ENCODE data around the gene KHDC1L. TPM values are rescaled to one million over a fixed set of nuclear protein-coding genes. Genes with fewer than 3 reads are reported as not detected.
"Not testable (repeated sequence)": the region's sequence is repeated elsewhere in the genome, so short reads cannot be mapped to it uniquely, and the experiment has no call there.

The KHDC1L gene
- total RNA-seq, 1 donor from 2014 or later, result 0.75 TPM

DNA sequence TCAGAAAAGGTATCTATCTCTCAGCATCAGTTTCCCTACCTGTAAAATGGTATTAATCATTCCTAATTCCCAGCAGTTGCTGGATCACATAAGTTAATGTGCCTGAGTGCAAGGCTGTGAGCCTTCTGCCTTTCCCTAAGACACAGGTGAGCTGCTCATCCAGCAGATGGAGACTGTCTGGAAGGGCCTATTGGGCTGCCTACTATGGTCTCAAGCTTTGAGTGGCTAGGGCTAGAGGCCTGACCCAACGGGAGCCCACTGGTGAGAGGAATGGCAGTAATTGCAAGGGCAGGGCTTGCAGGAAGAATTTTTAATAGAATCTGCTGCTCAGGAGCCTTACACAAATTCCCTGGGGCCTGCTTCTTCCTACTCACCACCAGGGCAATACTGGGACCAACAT is 33.4 kb upstream of the KHDC1L start:
- Mint-ChIP-seq H3K27me3 (no peaks in the 10 kb centered on the region), H3K4me1 (ENCODE audit: unreplicated experiment) (peaks cover 10% of the 10 kb centered on the region), H3K4me3 (no peak overlapping the region), H3K9me3 (no peaks in the 10 kb centered on the region), H3K36me3 (no peaks in the 10 kb centered on the region), H3K27ac (no peak overlapping the region)
- TF ChIP-seq, protein P1, sequence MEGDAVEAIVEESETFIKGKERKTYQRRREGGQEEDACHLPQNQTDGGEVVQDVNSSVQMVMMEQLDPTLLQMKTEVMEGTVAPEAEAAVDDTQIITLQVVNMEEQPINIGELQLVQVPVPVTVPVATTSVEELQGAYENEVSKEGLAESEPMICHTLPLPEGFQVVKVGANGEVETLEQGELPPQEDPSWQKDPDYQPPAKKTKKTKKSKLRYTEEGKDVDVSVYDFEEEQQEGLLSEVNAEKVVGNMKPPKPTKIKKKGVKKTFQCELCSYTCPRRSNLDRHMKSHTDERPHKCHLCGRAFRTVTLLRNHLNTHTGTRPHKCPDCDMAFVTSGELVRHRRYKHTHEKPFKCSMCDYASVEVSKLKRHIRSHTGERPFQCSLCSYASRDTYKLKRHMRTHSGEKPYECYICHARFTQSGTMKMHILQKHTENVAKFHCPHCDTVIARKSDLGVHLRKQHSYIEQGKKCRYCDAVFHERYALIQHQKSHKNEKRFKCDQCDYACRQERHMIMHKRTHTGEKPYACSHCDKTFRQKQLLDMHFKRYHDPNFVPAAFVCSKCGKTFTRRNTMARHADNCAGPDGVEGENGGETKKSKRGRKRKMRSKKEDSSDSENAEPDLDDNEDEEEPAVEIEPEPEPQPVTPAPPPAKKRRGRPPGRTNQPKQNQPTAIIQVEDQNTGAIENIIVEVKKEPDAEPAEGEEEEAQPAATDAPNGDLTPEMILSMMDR (conservative IDR thresholded peaks at IDR 0.05), result no peak
- no peak for DNase-seq (ENCODE audit: extremely low spot score, unreplicated experiment)

DNA sequence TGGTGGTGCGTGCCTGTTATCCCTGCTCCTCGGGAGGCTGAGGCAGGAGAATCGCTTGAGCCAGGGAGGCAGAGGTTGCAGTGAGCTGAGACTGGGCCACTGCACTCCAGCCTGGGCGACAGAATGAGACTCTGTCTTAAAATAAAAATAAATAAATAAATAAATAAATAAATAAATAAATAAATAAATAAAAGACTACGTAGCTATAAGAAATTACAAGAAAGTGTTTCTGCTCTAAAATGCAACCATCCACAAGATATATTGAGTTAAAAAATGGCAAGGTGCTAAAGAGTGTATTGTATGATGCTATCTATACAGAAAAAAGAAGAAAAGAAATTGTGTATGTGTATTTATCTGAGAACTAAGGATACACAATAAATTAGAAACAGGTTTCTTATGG is 29.0 kb upstream of the KHDC1L start:
- H3K9me3 Mint-ChIP-seq, H3K27ac Mint-ChIP-seq, H3K27me3 Mint-ChIP-seq: not testable (repeated sequence)

DNA sequence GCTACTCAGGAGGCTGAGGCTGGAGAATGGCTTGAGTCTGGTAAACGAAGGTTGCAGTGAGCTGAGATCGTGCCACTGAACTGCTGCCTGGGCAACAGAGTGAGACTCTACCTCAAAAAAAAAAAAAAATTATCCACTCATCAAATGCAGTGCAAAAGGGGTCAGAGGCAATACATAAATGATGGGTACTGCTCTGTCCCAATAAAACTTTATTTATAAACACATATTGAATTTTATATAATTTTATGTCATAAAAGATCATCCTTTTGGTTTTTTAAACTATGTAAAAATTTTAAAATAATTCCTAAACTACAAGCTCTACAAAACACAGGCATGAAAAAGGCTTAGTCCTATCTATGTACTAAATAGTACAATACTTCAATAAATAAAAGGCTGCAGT is 27.4 kb upstream of the KHDC1L start:
- no peak for DNase-seq (ENCODE audit: extremely low spot score, unreplicated experiment)
- H3K27me3 Mint-ChIP-seq, result no peaks in the 10 kb centered on the region
- TF ChIP-seq, protein P1 (conservative IDR thresholded peaks at IDR 0.05), result no peak
- H3K9me3 Mint-ChIP-seq, result no peaks in the 10 kb centered on the region
- no peaks in the 10 kb centered on the region for H3K4me1 Mint-ChIP-seq (ENCODE audit: unreplicated experiment)
- no peaks in the 10 kb centered on the region for H3K36me3 Mint-ChIP-seq
- H3K4me3 Mint-ChIP-seq, result no peak overlapping the region
- H3K27ac Mint-ChIP-seq, result no peak overlapping the region

More for the DNA sequence above, 29.0 kb upstream of the KHDC1L start:
- not testable (repeated sequence) for H3K4me1 Mint-ChIP-seq (ENCODE audit: unreplicated experiment); H3K36me3 Mint-ChIP-seq; DNase-seq (ENCODE audit: extremely low spot score, unreplicated experiment); H3K4me3 Mint-ChIP-seq

DNA sequence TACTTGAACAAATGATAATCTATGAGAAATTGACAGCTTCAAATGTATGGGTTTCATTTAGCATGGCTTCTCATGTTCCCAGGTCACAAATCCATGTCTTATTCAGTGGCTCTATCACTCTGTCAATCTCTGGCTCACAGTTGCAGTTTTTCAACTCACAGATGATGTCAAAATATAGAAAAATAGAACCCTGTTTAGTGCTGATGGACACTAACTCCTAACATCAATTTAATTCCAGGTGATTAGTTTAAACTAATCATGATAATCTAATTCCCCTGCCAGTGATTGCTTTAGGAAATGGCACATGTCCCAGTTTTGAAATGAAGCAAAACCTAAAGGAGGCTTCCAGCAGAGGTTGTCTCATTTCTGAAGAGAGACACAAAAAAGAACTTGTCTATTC is 24.7 kb upstream of the KHDC1L start:
- Mint-ChIP-seq H3K4me1 (ENCODE audit: unreplicated experiment) (no peaks in the 10 kb centered on the region), H3K27ac (no peak overlapping the region), H3K4me3 (no peak overlapping the region), H3K36me3 (no peaks in the 10 kb centered on the region), H3K9me3 (no peaks in the 10 kb centered on the region), H3K27me3 (no peaks in the 10 kb centered on the region)
- no peak for DNase-seq (ENCODE audit: extremely low spot score, unreplicated experiment)
- TF ChIP-seq, protein P1 (conservative IDR thresholded peaks at IDR 0.05), result no peak

DNA sequence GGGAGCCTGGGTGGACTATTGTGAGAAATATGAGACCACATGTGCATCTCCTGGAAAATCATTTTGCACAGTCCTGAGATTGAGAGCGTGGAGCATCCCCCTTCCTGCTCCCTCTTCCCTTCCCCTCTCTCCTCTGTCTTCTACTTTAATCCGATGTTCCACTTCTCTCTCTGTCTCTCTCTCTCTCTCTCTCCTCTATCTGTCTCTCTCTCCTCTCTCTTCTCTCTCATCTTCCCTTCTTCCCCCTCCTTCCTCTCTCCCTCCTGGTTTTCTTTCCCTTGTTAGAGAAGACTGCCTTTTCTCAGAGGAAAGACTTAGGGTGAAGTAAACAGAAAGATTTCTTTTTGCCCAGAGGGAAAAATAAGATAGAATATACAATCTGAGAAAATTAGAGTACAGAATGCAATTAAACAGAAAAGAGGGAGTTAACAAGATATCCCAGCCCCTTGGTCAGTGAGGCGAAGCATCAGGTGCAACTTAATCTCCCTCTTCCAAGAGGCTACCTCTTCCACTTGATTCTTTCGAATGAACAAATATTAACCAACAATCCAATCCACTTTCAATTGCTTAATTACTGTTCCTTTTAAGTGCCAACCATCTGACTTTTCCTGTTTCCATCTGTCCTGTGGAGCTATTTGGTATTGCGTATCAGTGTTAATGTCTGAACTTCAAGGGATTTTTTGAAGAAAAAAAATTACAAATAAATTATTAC is 23.1 kb upstream of the KHDC1L start:
- H3K27me3 Mint-ChIP-seq, result no peaks in the 10 kb centered on the region
- no peak for DNase-seq (ENCODE audit: extremely low spot score, unreplicated experiment)
- H3K27ac Mint-ChIP-seq, result no peak overlapping the region
- no peak overlapping the region for H3K4me3 Mint-ChIP-seq
- H3K36me3 Mint-ChIP-seq, result no peaks in the 10 kb centered on the region
- no peaks in the 10 kb centered on the region for H3K4me1 Mint-ChIP-seq (ENCODE audit: unreplicated experiment)
- no peaks in the 10 kb centered on the region for H3K9me3 Mint-ChIP-seq
- TF ChIP-seq, protein P1 (conservative IDR thresholded peaks at IDR 0.05), result no peak

DNA sequence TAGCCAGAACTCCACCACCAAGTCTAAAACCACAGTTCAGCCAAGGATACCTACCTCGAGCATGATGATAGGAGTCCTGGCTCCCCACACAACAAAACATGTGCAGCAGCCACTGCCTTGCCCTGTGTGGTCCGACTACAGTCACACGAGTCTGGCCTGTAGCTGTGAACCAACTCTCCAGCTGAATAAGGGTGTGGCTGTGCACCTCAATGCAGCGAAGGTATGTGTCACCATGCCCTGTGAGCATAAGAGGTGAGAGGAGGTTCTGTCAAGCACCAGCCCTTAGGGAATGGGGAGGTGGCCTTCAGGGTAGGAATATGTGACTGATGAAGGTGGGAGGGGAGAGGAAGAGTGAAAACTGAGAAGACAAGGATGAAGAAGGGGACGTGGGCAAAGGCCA is 16.7 kb upstream of the KHDC1L start:
- no peaks in the 10 kb centered on the region for H3K9me3 Mint-ChIP-seq
- TF ChIP-seq, protein P1 (conservative IDR thresholded peaks at IDR 0.05), result no peak
- no peaks in the 10 kb centered on the region for H3K36me3 Mint-ChIP-seq
- DNase-seq (ENCODE audit: extremely low spot score, unreplicated experiment), result no peak
- H3K4me1 Mint-ChIP-seq (ENCODE audit: unreplicated experiment), result no peaks in the 10 kb centered on the region
- H3K4me3 Mint-ChIP-seq, result no peak overlapping the region
- no peak overlapping the region for H3K27ac Mint-ChIP-seq
- no peaks in the 10 kb centered on the region for H3K27me3 Mint-ChIP-seq
